ENCODE results near the gene DRC7.
A peak's percentile ranks its signal among the peaks of the same experiment; 100 is the strongest.

Gene DRC7, protein sequence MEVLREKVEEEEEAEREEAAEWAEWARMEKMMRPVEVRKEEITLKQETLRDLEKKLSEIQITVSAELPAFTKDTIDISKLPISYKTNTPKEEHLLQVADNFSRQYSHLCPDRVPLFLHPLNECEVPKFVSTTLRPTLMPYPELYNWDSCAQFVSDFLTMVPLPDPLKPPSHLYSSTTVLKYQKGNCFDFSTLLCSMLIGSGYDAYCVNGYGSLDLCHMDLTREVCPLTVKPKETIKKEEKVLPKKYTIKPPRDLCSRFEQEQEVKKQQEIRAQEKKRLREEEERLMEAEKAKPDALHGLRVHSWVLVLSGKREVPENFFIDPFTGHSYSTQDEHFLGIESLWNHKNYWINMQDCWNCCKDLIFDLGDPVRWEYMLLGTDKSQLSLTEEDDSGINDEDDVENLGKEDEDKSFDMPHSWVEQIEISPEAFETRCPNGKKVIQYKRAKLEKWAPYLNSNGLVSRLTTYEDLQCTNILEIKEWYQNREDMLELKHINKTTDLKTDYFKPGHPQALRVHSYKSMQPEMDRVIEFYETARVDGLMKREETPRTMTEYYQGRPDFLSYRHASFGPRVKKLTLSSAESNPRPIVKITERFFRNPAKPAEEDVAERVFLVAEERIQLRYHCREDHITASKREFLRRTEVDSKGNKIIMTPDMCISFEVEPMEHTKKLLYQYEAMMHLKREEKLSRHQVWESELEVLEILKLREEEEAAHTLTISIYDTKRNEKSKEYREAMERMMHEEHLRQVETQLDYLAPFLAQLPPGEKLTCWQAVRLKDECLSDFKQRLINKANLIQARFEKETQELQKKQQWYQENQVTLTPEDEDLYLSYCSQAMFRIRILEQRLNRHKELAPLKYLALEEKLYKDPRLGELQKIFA

DNA sequence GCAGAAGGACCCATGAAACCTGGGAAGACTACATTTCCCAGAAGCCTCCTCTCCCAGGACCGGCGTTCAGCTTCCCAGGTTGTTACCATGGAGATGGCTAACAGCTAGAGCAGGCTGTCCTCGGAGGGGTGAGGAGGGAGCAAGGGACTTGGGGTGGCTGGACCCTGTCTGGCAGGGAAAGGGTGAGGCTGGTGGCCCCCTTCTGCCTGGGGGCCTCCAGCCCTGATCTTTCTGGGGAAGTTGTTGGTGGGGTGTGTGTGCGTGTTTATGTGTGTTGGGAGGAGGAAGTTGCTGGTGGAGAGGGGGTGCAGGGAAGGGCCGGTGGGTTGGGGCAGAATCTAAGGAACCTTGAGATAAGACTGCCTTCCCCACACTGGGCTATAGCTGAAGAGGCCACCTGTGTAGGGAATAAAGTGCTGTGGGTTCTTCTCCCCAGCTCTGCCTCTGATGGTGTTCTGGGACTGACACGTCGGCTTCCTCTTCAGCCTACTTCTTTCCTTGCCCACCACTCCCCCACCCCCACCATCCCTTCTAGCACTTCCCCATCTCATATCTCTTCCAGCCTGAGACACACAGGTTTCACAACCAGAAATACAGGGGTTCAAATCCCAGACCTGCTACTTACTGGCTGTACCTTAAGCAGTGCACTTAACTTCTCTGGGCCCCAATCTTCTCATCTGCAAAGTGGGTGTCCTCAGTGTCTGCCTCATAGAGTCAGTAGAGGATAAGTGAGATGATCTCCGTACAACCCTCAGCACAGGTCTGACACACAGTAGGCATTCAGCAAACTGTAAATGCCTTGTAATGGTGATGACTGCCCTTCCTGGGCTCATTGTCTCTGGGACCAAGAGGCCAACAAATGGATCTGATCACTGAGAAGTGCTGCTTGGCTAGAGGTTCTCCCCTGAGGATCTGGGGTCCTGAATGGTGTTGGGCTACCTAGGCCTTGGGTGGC is at the start of gene DRC7:
Gene DRC7, plus strand, starts transcription at position 82 of the 955 bp plus-strand sequence. CDS start 3,144 bp downstream, outside the sequence.
- no peaks in the 10 kb centered on the region for H3K9me3 ChIP-seq (ENCODE audit: low read depth, low read length)
- TF ChIP-seq POLR2AphosphoS5 (IDR thresholded peaks at IDR 0.05; ENCODE audit: borderline replicate concordance, low read depth, low read length) (no peak), EZH2 (IDR thresholded peaks at IDR 0.05) (no peak), FOXP2 (optimal IDR thresholded peaks at IDR 0.05; ENCODE audit: control extremely low read depth, extremely low read length, insufficient read depth) (no peak)
- no peak for DNase-seq (ENCODE audit: low read depth, low spot score)
- H3K4me3 ChIP-seq = peak within 1 kb of the TSS; percentile 49
- H3K9ac ChIP-seq (ENCODE audit: insufficient read length) = no peak within 1 kb of the TSS
- no peaks in the 10 kb centered on the region for H3K36me3 ChIP-seq (ENCODE audit: insufficient read depth, low read length)
- H3K27ac ChIP-seq = no peak within 1 kb of the TSS

GRCh38 chr16:57645169-57645568 is 49.4 kb upstream of the DRC7 start:
- no peak for TF ChIP-seq EZH2 (IDR thresholded peaks at IDR 0.05)
- TF ChIP-seq FOXP2 (optimal IDR thresholded peaks at IDR 0.05; ENCODE audit: control extremely low read depth, extremely low read length, insufficient read depth) = no peak
- no peak for TF ChIP-seq POLR2AphosphoS5 (IDR thresholded peaks at IDR 0.05; ENCODE audit: borderline replicate concordance, low read depth, low read length)
- no peak for DNase-seq (ENCODE audit: low read depth, low spot score)
- Histone ChIP-seq H3K9me3 (ENCODE audit: low read depth, low read length) (no peaks in the 10 kb centered on the region), H3K4me3 (no peak overlapping the region), H3K9ac (ENCODE audit: insufficient read length) (no peak overlapping the region), H3K36me3 (ENCODE audit: insufficient read depth, low read length) (no peaks in the 10 kb centered on the region), H3K27ac (no peak overlapping the region)

DNA sequence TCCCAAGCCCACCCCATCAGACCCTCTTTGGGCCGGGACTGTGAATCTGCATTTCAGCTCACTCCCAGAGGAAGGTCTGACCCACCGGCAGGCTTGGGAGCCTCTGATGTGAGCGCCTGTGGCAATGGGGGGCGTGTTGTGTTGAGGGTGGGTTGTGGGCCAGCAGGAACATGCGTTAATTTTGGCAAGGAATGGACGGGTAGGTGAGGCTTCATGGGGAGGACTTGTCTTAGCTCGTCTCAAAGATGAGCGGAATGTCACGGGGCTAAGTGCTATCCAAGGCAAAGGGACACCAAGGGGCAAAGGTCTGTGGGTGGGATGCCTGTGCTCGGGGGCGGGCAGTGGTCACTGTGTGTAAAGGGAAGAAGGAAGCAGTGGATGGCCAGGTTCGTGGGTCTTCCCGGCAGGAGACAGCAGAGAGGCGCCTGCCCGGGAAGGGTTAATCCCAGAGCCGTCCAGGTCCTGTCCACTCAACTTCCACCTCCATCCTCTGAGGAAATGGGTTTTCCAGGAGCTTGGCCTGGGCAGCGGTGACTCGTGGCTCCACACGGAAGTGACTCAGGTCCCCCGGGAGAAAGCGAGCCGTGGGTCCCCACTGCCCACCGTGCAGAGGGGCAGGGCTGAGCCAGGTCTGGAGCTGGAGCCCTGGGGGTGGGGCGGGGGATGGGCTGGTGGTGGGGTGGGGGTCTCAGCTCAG is 48.8 kb upstream of the DRC7 start:
- TF ChIP-seq EZH2 (IDR thresholded peaks at IDR 0.05) = no peak
- no peak for TF ChIP-seq FOXP2 (optimal IDR thresholded peaks at IDR 0.05; ENCODE audit: control extremely low read depth, extremely low read length, insufficient read depth)
- no peak for TF ChIP-seq POLR2AphosphoS5 (IDR thresholded peaks at IDR 0.05; ENCODE audit: borderline replicate concordance, low read depth, low read length)
- Histone ChIP-seq H3K4me3 (no peak overlapping the region), H3K9ac (ENCODE audit: insufficient read length) (no peak overlapping the region), H3K36me3 (ENCODE audit: insufficient read depth, low read length) (no peaks in the 10 kb centered on the region), H3K27ac (no peak overlapping the region), H3K9me3 (ENCODE audit: low read depth, low read length) (no peaks in the 10 kb centered on the region)
- no peak for DNase-seq (ENCODE audit: low read depth, low spot score)

- no peak overlapping the region for H3K27ac ChIP-seq
- no peak for DNase-seq (ENCODE audit: low read depth, low spot score)
- H3K4me3 ChIP-seq = no peak overlapping the region
- TF ChIP-seq EZH2 (IDR thresholded peaks at IDR 0.05) = no peak
- TF ChIP-seq POLR2AphosphoS5 (IDR thresholded peaks at IDR 0.05; ENCODE audit: borderline replicate concordance, low read depth, low read length) = no peak
- no peak for TF ChIP-seq FOXP2 (optimal IDR thresholded peaks at IDR 0.05; ENCODE audit: control extremely low read depth, extremely low read length, insufficient read depth)
- no peaks in the 10 kb centered on the region for H3K36me3 ChIP-seq (ENCODE audit: insufficient read depth, low read length)
- no peaks in the 10 kb centered on the region for H3K9me3 ChIP-seq (ENCODE audit: low read depth, low read length)
- H3K9ac ChIP-seq (ENCODE audit: insufficient read length) = no peak overlapping the region
Measured at GRCh38 chr16:57646388-57647039, 48.1 kb upstream of the DRC7 start.

GRCh38 chr16:57647136-57647875 is 47.3 kb upstream of the DRC7 start:
- Histone ChIP-seq H3K27ac (no peak overlapping the region), H3K9me3 (ENCODE audit: low read depth, low read length) (no peaks in the 10 kb centered on the region), H3K9ac (ENCODE audit: insufficient read length) (no peak overlapping the region), H3K4me3 (no peak overlapping the region), H3K36me3 (ENCODE audit: insufficient read depth, low read length) (no peaks in the 10 kb centered on the region)
- TF ChIP-seq POLR2AphosphoS5 (IDR thresholded peaks at IDR 0.05; ENCODE audit: borderline replicate concordance, low read depth, low read length) = no peak
- TF ChIP-seq EZH2 (IDR thresholded peaks at IDR 0.05) = no peak
- TF ChIP-seq FOXP2 (optimal IDR thresholded peaks at IDR 0.05; ENCODE audit: control extremely low read depth, extremely low read length, insufficient read depth) = no peak
- DNase-seq (ENCODE audit: low read depth, low spot score) = no peak

- no peaks in the 10 kb centered on the region for H3K9me3 ChIP-seq (ENCODE audit: low read depth, low read length)
- no peak for DNase-seq (ENCODE audit: low read depth, low spot score)
- TF ChIP-seq FOXP2 (optimal IDR thresholded peaks at IDR 0.05; ENCODE audit: control extremely low read depth, extremely low read length, insufficient read depth) (no peak), EZH2 (IDR thresholded peaks at IDR 0.05) (no peak), POLR2AphosphoS5 (IDR thresholded peaks at IDR 0.05; ENCODE audit: borderline replicate concordance, low read depth, low read length) (no peak)
- H3K36me3 ChIP-seq (ENCODE audit: insufficient read depth, low read length) = no peaks in the 10 kb centered on the region
- no peak overlapping the region for H3K27ac ChIP-seq
- H3K9ac ChIP-seq (ENCODE audit: insufficient read length) = no peak overlapping the region
- no peak overlapping the region for H3K4me3 ChIP-seq
Measured at GRCh38 chr16:57648125-57648524, 46.5 kb upstream of the DRC7 start.
